Activated CD4-positive, alpha-beta T cell treated with anti-CD3 and anti-CD28 coated beads, Interleukin-2, amount 10 ng/mL, durations not matched to agents 24 days and 14 days (primary cell): ENCODE data around the gene SHROOM2. TPM values are rescaled to one million over a fixed set of nuclear protein-coding genes. Genes with fewer than 3 reads are reported as not detected.

Experiments used
- DNase-seq: peaks from one replicate; pipeline ENCODE4 v3.0.0; 2022
- H3K27ac Mint-ChIP-seq: one replicate; pipeline ENCODE4 v1.8.0; 2022; ENCODE audit warnings: mild to moderate bottlenecking, mixed read lengths
- H3K27me3 Mint-ChIP-seq: one replicate; pipeline ENCODE4 v1.8.0; 2022; ENCODE audit warnings: mixed read lengths
- H3K36me3 Mint-ChIP-seq: one replicate; pipeline ENCODE4 v1.8.0; 2022; ENCODE audit warnings: low read depth, mild to moderate bottlenecking, mixed read lengths
- H3K4me1 Mint-ChIP-seq: one replicate; pipeline ENCODE4 v1.8.0; 2021; ENCODE audit warnings: mixed read lengths
- H3K4me3 Mint-ChIP-seq: one replicate; pipeline ENCODE4 v1.8.0; 2022; ENCODE audit warnings: mild to moderate bottlenecking, moderate library complexity, mixed read lengths
- H3K9me3 Mint-ChIP-seq: one replicate; pipeline ENCODE4 v1.8.0; 2021; ENCODE audit warnings: mixed read lengths
- intact Hi-C: fragments of 100-400 bp; cut with micrococcal nuclease; formaldehyde crosslinking; loops from one replicate; pipeline ENCODE4 v1.15.1; 2023
- total RNA-seq: library from RNA; stranded (reverse); gene quantifications from 2 replicates; pipeline ENCODE4 v1.2.3, GENCODE V29; 2022

SHROOM2 gene
- total RNA-seq, 1 donor from 2014 or later: not detected

DNA sequence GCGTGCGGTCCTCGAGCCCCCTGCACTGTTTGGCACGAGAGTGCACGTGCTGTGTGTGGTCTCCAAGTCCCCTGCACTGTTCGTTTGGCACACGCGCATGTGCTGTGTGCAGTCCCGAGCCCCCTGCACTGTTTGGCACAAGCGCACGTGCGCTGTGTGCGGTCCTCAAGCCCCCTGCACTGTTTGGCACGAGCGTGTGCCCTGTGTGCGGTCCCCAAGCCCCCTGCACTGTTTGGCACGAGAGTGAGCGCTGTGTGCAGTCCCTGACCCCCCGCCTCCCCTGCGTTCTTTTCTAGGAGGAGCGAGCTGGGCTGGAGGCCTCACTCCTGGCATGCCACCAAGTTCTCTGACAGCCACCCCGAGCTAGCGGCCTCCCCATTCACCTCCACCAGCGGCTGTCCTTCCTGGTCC is 104.5 kb downstream of the SHROOM2 start:
- Mint-ChIP-seq H3K27ac (no peak overlapping the region), H3K36me3 (no peaks in the 10 kb centered on the region), H3K27me3 (peaks cover 4% of the 10 kb centered on the region), H3K4me3 (no peak overlapping the region), H3K9me3 (no peaks in the 10 kb centered on the region), H3K4me1 (no peaks in the 10 kb centered on the region)
- intact Hi-C loops: no loop called here
- no peak for DNase-seq

DNA sequence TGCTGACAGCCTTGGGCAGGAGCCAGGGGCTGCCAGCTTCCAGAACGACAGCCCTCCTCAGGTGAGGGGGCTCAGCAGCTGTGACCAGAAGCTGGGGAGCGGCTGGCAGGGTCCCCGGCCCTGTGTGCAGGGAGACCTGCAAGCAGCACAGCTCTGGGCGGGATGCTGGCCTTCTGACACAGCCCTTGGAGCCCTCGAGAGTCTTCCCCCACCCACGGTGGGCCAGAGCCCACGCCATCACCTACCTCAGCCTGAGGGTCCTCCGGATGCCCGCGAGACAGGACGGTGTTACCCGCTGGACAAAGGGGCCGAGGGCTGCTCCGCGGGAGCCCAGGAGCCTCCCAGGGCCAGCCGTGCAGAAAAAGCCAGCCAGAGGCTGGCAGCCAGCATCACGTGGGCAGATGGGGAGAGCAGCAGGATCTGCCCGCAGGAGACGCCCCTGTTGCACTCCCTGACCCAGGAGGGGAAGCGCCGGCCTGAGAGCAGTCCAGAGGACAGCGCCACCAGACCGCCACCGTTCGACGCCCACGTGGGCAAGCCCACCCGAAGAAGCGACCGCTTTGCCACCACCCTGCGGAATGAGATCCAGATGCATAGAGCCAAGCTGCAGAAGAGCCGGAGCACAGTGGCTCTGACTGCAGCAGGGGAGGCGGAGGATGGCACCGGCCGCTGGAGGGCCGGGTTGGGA is 109.1 kb downstream of the SHROOM2 start:
- H3K4me1 Mint-ChIP-seq: no peaks in the 10 kb centered on the region

DNA sequence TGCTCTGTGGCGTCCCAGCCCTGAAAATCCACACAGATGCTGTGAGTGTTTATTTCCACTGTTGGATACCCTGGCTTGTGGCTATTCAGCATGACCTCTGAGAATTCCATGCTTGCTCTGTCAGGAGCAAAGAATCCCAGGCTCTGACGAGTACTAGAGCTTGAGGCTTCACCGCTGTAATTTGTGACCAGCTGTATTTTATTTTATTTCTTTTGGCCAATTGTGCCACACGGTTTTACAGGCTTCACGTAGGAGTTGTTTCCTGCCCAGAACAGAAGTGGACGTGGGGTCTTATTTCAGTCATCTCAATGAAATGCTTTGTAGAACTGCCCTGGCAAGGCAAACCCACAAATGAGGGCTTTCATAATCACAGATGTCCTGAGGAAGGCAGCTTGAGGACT is 111.5 kb downstream of the SHROOM2 start:
- DNase-seq: no peak
- intact Hi-C loops: no loop called here
- no peaks in the 10 kb centered on the region for H3K9me3 Mint-ChIP-seq
- H3K27ac Mint-ChIP-seq: no peak overlapping the region
- no peaks in the 10 kb centered on the region for H3K4me1 Mint-ChIP-seq
- no peak overlapping the region for H3K4me3 Mint-ChIP-seq
- peaks cover 11% of the 10 kb centered on the region for H3K27me3 Mint-ChIP-seq
- no peaks in the 10 kb centered on the region for H3K36me3 Mint-ChIP-seq

More for the DNA sequence above, 109.1 kb downstream of the SHROOM2 start:
- DNase-seq: no peak
- Mint-ChIP-seq H3K27ac (no peak overlapping the region), H3K36me3 (no peaks in the 10 kb centered on the region), H3K4me3 (no peak overlapping the region), H3K27me3 (peaks cover 4% of the 10 kb centered on the region), H3K9me3 (no peaks in the 10 kb centered on the region)
- intact Hi-C loops: no loop called here

DNA sequence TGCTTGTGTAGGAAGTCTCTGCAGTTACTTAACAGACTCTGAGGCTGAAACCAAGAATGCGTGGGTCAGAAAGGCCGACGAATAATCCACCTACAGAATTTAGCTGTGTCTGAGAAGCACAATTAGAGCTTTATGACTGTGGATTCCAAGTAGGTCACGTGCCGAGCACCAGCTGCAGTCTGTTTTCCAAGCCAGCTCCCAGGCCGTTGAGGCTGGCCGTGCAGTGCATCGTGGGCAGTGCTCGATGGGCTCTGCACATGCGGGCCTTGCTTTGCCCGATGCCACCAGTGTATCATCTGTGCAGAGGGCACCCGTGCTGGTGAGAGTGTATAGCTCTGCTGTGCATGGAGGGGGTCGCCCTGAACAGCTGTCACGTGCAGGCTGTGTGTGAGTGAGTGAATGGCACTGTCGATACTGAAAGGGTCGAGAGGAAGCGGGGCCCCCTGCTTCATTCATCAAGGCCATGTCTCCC is 113.4 kb downstream of the SHROOM2 start:
- H3K27me3 Mint-ChIP-seq: peaks cover 11% of the 10 kb centered on the region
- H3K36me3 Mint-ChIP-seq: no peaks in the 10 kb centered on the region
- no peaks in the 10 kb centered on the region for H3K9me3 Mint-ChIP-seq
- intact Hi-C loops: no loop called here
- no peak overlapping the region for H3K27ac Mint-ChIP-seq
- no peaks in the 10 kb centered on the region for H3K4me1 Mint-ChIP-seq
- DNase-seq: no peak
- no peak overlapping the region for H3K4me3 Mint-ChIP-seq

DNA sequence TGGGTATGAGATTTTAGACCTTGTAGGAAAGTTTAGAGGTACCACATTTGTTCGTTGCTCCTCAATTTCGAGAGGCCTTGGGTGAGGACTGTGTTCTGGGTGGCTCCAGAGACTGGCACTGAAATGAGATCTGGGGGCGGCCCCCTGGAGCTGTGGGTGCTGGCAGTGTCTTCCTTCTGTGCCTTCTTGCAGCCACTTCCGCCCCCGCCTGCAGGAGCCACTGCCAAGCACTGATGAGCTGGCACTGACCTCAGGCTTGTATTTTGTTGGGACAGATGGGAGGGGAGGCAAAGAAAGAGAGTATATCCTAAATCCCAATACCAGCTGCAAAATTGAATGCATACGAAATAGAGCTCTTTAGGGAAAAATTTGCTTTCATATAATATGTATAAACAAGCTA is 116.4 kb downstream of the SHROOM2 start:
- Mint-ChIP-seq H3K4me1 (no peaks in the 10 kb centered on the region), H3K4me3 (no peak overlapping the region), H3K27me3 (peaks cover 11% of the 10 kb centered on the region), H3K27ac (no peak overlapping the region), H3K9me3 (no peaks in the 10 kb centered on the region), H3K36me3 (no peaks in the 10 kb centered on the region)
- no peak for DNase-seq
- intact Hi-C loops: no loop called here

DNA sequence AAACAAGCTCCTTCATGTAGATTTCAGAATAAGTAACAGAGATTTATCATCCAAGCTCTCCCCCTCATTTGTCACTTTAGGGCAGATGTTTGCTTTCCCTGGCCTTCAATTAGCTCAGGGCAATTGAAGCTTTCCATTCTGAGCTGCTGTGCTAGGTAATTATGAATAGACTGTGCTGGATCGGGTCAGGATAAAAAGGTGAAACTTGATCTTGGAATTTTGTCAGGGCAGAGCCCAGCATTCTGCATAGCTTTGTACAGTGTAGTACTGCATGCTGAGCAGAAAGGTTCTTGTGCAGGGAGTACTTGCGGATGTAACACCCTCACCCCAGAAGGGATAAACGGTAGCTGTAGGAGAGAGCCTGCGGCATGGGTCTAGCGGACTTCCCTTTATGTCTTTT is 116.9 kb downstream of the SHROOM2 start:
- Mint-ChIP-seq H3K9me3 (no peaks in the 10 kb centered on the region), H3K27ac (no peak overlapping the region), H3K36me3 (no peaks in the 10 kb centered on the region), H3K27me3 (peaks cover 11% of the 10 kb centered on the region), H3K4me1 (no peaks in the 10 kb centered on the region), H3K4me3 (no peak overlapping the region)
- DNase-seq: no peak
- intact Hi-C loops: no loop called here

DNA sequence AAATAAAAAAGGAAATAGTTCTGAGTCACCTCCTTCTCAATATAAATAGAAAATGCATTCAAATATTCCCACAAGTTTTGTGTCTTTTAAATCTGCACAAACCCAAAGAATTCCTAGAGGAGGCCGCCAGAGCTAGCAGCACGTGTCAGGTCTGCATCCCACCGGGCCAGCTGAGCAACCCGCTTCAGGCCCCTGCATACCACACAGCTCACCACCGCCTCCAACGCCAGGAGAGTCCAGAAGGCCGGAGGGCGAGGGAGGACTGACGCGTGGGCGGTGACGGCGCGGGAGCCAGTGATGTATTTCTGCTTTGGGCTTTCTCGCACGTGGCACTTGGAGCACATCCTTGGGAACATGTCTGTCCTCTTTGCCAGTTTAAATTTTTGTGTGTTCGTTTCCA is 119.1 kb downstream of the SHROOM2 start:
- Mint-ChIP-seq H3K4me3 (no peak overlapping the region), H3K36me3 (no peaks in the 10 kb centered on the region), H3K27ac (no peak overlapping the region), H3K4me1 (no peaks in the 10 kb centered on the region), H3K27me3 (peaks cover 11% of the 10 kb centered on the region), H3K9me3 (no peaks in the 10 kb centered on the region)
- no peak for DNase-seq
- intact Hi-C loops: no loop called here

DNA sequence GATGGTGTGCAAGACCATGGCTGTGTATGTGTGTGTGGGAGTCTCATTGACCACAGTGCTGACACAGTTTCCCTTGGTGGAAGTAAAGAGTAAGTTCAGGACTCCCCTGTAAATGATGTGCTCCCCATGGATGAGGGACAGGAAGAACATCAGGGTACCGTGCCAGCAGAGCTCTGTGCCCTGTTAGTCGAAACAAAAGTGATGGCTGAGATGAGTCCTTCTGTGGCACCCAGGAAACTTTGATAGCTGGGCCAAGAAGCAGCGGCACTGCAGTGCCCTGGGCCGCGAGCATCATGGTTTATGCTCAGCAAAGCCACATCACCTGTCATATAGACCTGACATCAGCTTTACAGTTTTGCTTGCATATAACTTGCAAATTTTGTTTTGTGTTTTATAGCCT is 119.5 kb downstream of the SHROOM2 start:
- H3K27me3 Mint-ChIP-seq: peaks cover 9% of the 10 kb centered on the region
- DNase-seq: no peak
- no peak overlapping the region for H3K27ac Mint-ChIP-seq
- H3K4me3 Mint-ChIP-seq: no peak overlapping the region
- H3K9me3 Mint-ChIP-seq: no peaks in the 10 kb centered on the region
- no peaks in the 10 kb centered on the region for H3K4me1 Mint-ChIP-seq
- intact Hi-C loops: no loop called here
- no peaks in the 10 kb centered on the region for H3K36me3 Mint-ChIP-seq

DNA sequence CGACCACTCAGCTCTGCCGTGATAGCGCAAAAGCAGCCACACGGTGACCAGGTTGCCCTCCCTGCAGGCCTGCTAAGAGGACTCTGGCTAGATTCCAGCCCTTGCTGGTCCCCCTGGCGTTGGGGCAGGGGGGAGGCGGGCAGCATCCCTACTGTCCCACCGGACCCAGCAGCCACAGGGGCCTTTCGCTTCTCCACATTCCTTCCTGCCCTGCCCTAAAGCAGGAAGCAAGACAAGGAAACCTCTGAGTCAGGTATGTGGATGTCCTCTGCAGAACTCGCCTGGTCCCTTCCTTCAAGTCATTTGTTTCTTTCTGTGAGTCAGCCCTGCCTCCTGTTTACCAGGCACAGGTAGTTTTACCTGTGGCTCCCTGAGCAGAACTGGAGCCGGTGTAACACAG is 120.7 kb downstream of the SHROOM2 start:
- no peak for DNase-seq
- Mint-ChIP-seq H3K9me3 (no peaks in the 10 kb centered on the region), H3K27ac (no peak overlapping the region), H3K36me3 (no peaks in the 10 kb centered on the region), H3K4me1 (no peaks in the 10 kb centered on the region), H3K4me3 (no peak overlapping the region), H3K27me3 (peaks cover 16% of the 10 kb centered on the region)
- intact Hi-C loops: no loop called here

DNA sequence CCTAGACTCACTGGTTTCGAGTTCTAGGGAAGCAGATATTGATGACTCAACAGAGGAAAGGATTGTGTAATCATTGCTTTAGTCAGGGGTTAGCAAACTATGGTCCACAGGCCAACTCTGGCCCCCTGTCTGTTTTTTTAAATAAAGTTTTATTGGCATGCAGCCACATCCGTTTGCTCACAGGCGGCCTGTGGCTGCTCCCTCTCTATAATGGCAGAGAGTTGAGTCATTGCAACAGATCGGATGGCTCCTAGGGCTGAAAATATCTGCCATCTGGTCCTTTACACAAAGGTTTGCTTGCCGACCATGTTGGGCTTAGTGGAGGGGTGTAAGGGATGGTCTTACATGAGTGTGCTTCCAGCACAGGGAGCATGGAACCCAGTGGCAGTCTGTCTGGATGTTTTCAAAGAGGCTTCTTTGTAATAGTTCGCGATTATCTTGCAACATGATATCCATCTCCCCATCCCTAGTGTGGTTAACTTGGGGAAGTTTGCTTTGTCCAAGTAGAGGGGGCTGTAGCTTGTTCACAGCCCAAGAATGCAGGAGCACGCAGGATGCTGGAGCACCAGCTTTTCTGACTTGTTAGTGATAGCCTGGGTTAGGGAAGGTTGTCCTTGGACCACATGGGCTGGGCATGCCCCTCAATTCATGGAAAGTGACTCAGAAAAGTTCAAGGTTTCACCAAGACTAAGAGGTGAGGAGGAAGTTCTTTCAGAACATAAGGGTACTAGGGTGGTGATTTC is 121.6 kb downstream of the SHROOM2 start:
- no peaks in the 10 kb centered on the region for H3K4me1 Mint-ChIP-seq
- no peak for DNase-seq
- intact Hi-C loops: no loop called here
- no peak overlapping the region for H3K4me3 Mint-ChIP-seq
- H3K27me3 Mint-ChIP-seq: peaks cover 15% of the 10 kb centered on the region
- no peak overlapping the region for H3K27ac Mint-ChIP-seq
- no peaks in the 10 kb centered on the region for H3K36me3 Mint-ChIP-seq
- H3K9me3 Mint-ChIP-seq: no peaks in the 10 kb centered on the region

DNA sequence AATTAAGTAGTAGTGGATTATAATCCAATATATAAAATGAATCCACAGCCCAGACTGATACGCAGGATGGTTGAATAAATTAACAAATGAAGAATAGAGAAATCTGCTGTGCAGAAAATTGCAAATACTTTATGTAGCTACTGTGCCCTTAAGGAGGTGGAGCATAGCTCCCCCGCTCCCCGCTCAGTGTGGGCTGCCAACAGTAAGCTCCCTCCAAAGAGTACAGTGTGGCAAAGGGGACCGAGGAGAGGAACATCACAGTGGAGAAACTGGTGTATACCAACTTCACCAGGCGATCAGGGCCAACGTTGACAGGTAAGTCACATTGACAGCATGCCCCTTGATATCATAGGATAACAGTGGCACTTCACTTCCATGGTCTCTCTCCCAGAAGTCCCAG is 123.0 kb downstream of the SHROOM2 start:
- H3K27me3 Mint-ChIP-seq: peaks cover 18% of the 10 kb centered on the region
- no peaks in the 10 kb centered on the region for H3K9me3 Mint-ChIP-seq
- DNase-seq: no peak
- H3K4me3 Mint-ChIP-seq: no peak overlapping the region
- no peak overlapping the region for H3K27ac Mint-ChIP-seq
- intact Hi-C loops: no loop called here
- H3K36me3 Mint-ChIP-seq: no peaks in the 10 kb centered on the region
- no peaks in the 10 kb centered on the region for H3K4me1 Mint-ChIP-seq

DNA sequence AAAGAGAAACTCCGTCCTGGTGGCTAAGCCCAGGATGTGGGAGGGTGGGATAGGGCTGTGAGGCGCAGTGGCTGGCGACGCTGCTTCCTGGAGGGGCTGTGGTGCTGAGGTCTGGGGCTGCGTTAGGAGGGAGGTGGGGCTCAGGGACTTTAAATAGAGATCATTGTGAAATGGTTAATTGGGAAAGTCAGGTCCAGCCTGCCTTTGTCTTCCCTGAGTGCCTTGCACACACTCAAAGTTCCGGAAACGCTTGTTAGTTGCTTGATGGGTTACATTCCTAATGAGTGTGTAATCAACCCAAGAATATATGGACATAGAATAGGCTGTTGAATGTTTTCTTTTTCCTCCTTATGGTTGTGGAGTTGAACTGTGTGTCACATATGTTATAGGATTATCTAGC is 125.3 kb downstream of the SHROOM2 start:
- H3K36me3 Mint-ChIP-seq: no peaks in the 10 kb centered on the region
- intact Hi-C loops: no loop called here
- no peak for DNase-seq
- H3K27me3 Mint-ChIP-seq: peaks cover 18% of the 10 kb centered on the region
- no peaks in the 10 kb centered on the region for H3K9me3 Mint-ChIP-seq
- no peaks in the 10 kb centered on the region for H3K4me1 Mint-ChIP-seq
- no peak overlapping the region for H3K4me3 Mint-ChIP-seq
- H3K27ac Mint-ChIP-seq: no peak overlapping the region

DNA sequence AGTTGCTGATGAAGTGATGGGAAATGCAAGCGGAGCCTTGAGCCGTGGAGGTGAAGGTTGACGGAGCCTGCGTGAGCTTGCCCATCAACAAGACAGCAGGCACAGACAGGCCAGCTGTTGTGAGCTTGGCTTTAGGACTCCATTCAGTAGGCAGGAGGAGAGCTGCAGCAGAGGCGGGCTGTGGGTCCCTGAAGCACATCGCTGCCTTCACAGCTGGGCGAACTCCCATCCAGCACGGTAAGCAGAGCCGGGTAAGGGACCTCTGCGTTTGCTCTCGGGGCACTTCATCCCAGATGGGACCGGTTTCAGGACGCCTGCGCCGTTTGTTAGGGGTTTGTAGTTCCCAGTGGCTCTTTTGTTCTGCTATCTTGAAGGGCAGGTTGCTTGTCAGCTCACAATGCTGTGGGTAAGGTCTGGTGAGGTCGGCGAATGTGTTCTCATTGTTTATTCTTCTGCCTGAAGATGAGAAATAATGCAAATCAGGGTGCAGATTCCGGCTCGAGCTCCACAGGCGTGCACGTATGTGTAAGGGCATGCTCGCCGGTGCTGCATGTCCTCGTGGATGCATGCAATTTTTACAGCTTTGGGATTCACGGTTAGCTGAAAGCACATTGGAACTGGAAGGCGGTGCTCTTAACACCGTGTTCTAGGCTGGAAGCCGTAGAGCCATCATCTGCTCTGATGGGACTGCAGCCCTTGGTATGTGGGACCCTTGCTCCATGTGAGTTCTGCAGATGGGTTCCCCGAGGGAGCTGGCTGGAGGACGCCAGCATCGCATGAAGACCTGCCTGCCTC is 126.3 kb downstream of the SHROOM2 start:
- Mint-ChIP-seq H3K4me1 (no peaks in the 10 kb centered on the region), H3K9me3 (no peaks in the 10 kb centered on the region), H3K36me3 (no peaks in the 10 kb centered on the region), H3K27ac (no peak overlapping the region), H3K27me3 (peaks cover 18% of the 10 kb centered on the region), H3K4me3 (no peak overlapping the region)
- intact Hi-C loops: no loop called here
- DNase-seq: no peak

DNA sequence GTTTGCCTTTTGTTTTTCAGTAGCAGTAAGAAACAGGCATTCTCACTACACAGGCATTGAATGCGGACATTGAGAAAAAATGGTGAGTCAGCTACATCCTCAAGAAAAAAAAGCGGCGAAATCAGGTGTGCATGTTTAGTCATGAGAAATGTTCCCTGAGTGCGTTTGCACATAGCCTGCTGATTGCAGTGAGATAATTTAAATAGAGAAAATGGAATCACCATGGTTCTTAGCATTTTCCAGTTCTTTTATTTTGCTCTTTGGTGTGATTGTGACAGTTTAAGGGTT is 126.9 kb downstream of the SHROOM2 start:
- intact Hi-C loops: no loop called here
- Mint-ChIP-seq H3K27me3 (peaks cover 18% of the 10 kb centered on the region), H3K27ac (no peak overlapping the region), H3K4me1 (no peaks in the 10 kb centered on the region), H3K4me3 (no peak overlapping the region), H3K9me3 (no peaks in the 10 kb centered on the region), H3K36me3 (no peaks in the 10 kb centered on the region)
- DNase-seq: no peak
